Activated T-cell treated with anti-CD3 and anti-CD28 coated beads for 24 hours (primary cell): ENCODE results near the gene GIMAP2.
"Not testable (repeated sequence)": the region's sequence is repeated elsewhere in the genome, so short reads cannot be mapped to it uniquely, and the experiment has no call there.

Experiments
- DNase-seq: peaks from one replicate; pipeline ENCODE4 v3.0.0-alpha.2; 2020; ENCODE audit warnings: low read depth

Gene GIMAP2

GRCh38 chr7:150685219-150686029 is at the start of gene GIMAP2:
GIMAP2 (plus strand) TSS chr7:150685706; CDS start chr7:150687060, 1,354 bp downstream.
- DNase-seq = no peak

GRCh38 chr7:150641854-150642253 is 43.7 kb upstream of the GIMAP2 start:
- DNase-seq = no peak

- no peak for DNase-seq
Observed at GRCh38 chr7:150642926-150643325, 42.6 kb upstream of the GIMAP2 start.

GRCh38 chr7:150645259-150646020 is 40.1 kb upstream of the GIMAP2 start:
- DNase-seq = no peak

- no peak for DNase-seq
Observed at GRCh38 chr7:150648353-150649079, 37.0 kb upstream of the GIMAP2 start.

- DNase-seq = no peak
Observed at GRCh38 chr7:150649080-150649385, 36.5 kb upstream of the GIMAP2 start.

- DNase-seq = no peak
Observed at GRCh38 chr7:150654692-150655091, 30.8 kb upstream of the GIMAP2 start.

- DNase-seq = no peak
Observed at GRCh38 chr7:150656047-150656446, 29.5 kb upstream of the GIMAP2 start.

GRCh38 chr7:150657526-150657925 is 28.0 kb upstream of the GIMAP2 start:
- no peak for DNase-seq

GRCh38 chr7:150660939-150661613 is 24.4 kb upstream of the GIMAP2 start:
- DNase-seq = no peak

- not testable (repeated sequence) for DNase-seq
Observed at GRCh38 chr7:150662821-150663220, 22.7 kb upstream of the GIMAP2 start.

- DNase-seq = no peak
Observed at GRCh38 chr7:150663802-150664494, 21.6 kb upstream of the GIMAP2 start.

GRCh38 chr7:150665089-150665748 is 20.3 kb upstream of the GIMAP2 start:
- DNase-seq = no peak

- no peak for DNase-seq
Observed at GRCh38 chr7:150665896-150666295, 19.6 kb upstream of the GIMAP2 start.

GRCh38 chr7:150666412-150666811 is 19.1 kb upstream of the GIMAP2 start:
- no peak for DNase-seq

- peak; percentile 64 for DNase-seq
Observed at GRCh38 chr7:150668472-150668911, 17.0 kb upstream of the GIMAP2 start.

GRCh38 chr7:150668977-150669376 is 16.5 kb upstream of the GIMAP2 start:
- DNase-seq = no peak

GRCh38 chr7:150671798-150672585 is 13.5 kb upstream of the GIMAP2 start:
- not testable (repeated sequence) for DNase-seq

- no peak for DNase-seq
Observed at GRCh38 chr7:150675714-150676113, 9.8 kb upstream of the GIMAP2 start.

GRCh38 chr7:150676276-150676675 is 9.2 kb upstream of the GIMAP2 start:
- DNase-seq = not testable (repeated sequence)
